ENCODE data around the gene ELF5.

- no peak for TF ChIP-seq POLR2A (IDR thresholded peaks at IDR 0.05; ENCODE audit: low read depth, low read length)
- no peak for TF ChIP-seq TAF1 (IDR thresholded peaks at IDR 0.05; ENCODE audit: low read depth, low read length)
- TF ChIP-seq POLR2AphosphoS5 (IDR thresholded peaks at IDR 0.05; ENCODE audit: low read depth, low read length) = no peak
- no peak for TF ChIP-seq SPI1 (IDR thresholded peaks at IDR 0.05; ENCODE audit: low read depth, low read length)
- no peak for TF ChIP-seq POU2F2 (IDR thresholded peaks at IDR 0.05; ENCODE audit: low read depth, low read length)
Observed at GRCh38 chr11:34445956-34446355, 67.6 kb downstream of the ELF5 start.

All from GM12891 (cell line).